H1 (cell line): ENCODE results near the gene CYP1A1. TPM values are rescaled to one million over a fixed set of nuclear protein-coding genes. Genes with fewer than 3 reads are reported as not detected.

Source experiments
- CHD1 ChIP-seq: IDR thresholded peaks from 2 replicates; pipeline ENCODE4 v1.6.1; 2012; ENCODE audit warnings: low read depth, low read length, improper control_type of control experiment
- CHD2 ChIP-seq: IDR thresholded peaks from 2 replicates; pipeline ENCODE4 v1.6.1; 2012; ENCODE audit warnings: low read length, improper control_type of control experiment
- CREB1 ChIP-seq: IDR thresholded peaks from 2 replicates; pipeline ENCODE4 v1.6.1; 2012; ENCODE audit warnings: inconsistent platforms
- MAFK ChIP-seq: IDR thresholded peaks from 2 replicates; pipeline ENCODE4 v1.6.1; 2012; ENCODE audit warnings: low read depth, mild to moderate bottlenecking, improper control_type of control experiment, low read length
- MAX ChIP-seq: IDR thresholded peaks from 2 replicates; pipeline ENCODE4 v1.6.1; 2012; ENCODE audit warnings: inconsistent platforms
- RAD21 ChIP-seq, 2 experiments: IDR thresholded peaks in 1 of 2; conservative IDR thresholded peaks in 1 of 2; 2 replicates each; pipeline ENCODE4 v1.6.1; 2011; ENCODE audit warnings: low read depth in 2 of 2, low read length in 2 of 2, improper control_type of control experiment in 1 of 2, inconsistent platforms in 1 of 2, mild to moderate bottlenecking in 1 of 2, moderate library complexity in 1 of 2
- SP4 ChIP-seq: IDR thresholded peaks from 2 replicates; pipeline ENCODE4 v1.6.1; 2012; ENCODE audit warnings: low read length, inconsistent platforms
- TAF1 ChIP-seq: IDR thresholded peaks from 2 replicates; pipeline ENCODE4 v1.6.1; 2011; ENCODE audit warnings: mild to moderate bottlenecking, low read depth, low read length
- ZNF274 ChIP-seq: IDR thresholded peaks from 2 replicates; pipeline ENCODE4 v1.7.0; 2012; ENCODE audit warnings: low read length, borderline replicate concordance; ENCODE audit errors: extremely low read depth
- polyA plus RNA-seq, 7 experiments: library from polyadenylated mRNA; depleted of rRNA in 3 of 7; stranded (reverse) in 5 of 7; unstranded in 2 of 7; fragments of >200 nt in 5 of 7; fragments of 200-250 nt in 2 of 7; gene quantifications; 1 replicate in 5 of 7; 2 replicates in 1 of 7; 4 replicates in 1 of 7; pipeline versions ENCODE4 v1.2.1 to v1.2.3, GENCODE V29; 2011 to 2013; ENCODE audit warnings: missing spikeins in 2 of 7, mixed read lengths in 2 of 7
- total RNA-seq: library from RNA; stranded (reverse); fragmentation: NEBNext Ultra II Directional; extraction: Animal tissue kit (Norgen Biotek cat#: 25700); gene quantifications from 2 replicates; pipeline ENCODE4 v1.2.1, GENCODE V29; 2021

CYP1A1 gene
- total and polyA plus RNA-seq, 2 of the 8 experiments (the other 6 are each of a cell fraction or from before 2014, with no cell fraction given) = 0.32 to 0.35 TPM

GRCh38 chr15:74769463-74770025, 44.2 kb upstream of the CYP1A1 start (continued):
- TF ChIP-seq CHD2 = no peak
- TF ChIP-seq CHD1 = no peak
- TF ChIP-seq CREB1 = no peak
- TF ChIP-seq SP4 = no peak
- no peak for TF ChIP-seq MAFK
- TF ChIP-seq RAD21 (IDR thresholded peaks at IDR 0.05 in 1 of 2, conservative IDR thresholded peaks at IDR 0.05 in 1 of 2; ENCODE audit: low read depth in 2 of 2, low read length in 2 of 2) = no peak
- no peak for TF ChIP-seq ZNF274
- no peak for TF ChIP-seq TAF1
- TF ChIP-seq MAX = no peak
